ENCODE measurements around the gene S1PR4. TPM values are rescaled to one million over a fixed set of nuclear protein-coding genes. Genes with fewer than 3 reads are reported as not detected.

The S1PR4 gene
- polyA plus RNA-seq, result 1 to 10 TPM in 2 of 4 donors, under 1 TPM in 1, not detected in 1; 0.46 to 5.1 (median 2.4) TPM
- long read RNA-seq, donor 1, result 0 reads
- long read RNA-seq, donor 2, partial matches to known transcripts, result 0 of 2 reads
- long read RNA-seq, donor 2, other reads (novel, unspliced or antisense), result 0 of 2 reads
- long read RNA-seq, donor 3, partial matches to known transcripts, result 0 of 3 reads
- long read RNA-seq, donor 3, other reads (novel, unspliced or antisense), result 0 of 3 reads
- long read RNA-seq, donor 4, result 0 reads
- long read RNA-seq, donor 5, result 0 reads
- long read RNA-seq, donor 6, result 0 reads
- long read RNA-seq, donor 7, result 0 reads
- long read RNA-seq, donor 8, partial matches to known transcripts, result 0 of 2 reads
- long read RNA-seq, donor 8, other reads (novel, unspliced or antisense), result 0 of 2 reads
- long read RNA-seq, donor 9, result 0 reads
- long read RNA-seq, donor 10, partial matches to known transcripts, result 0 of 1 reads
- long read RNA-seq, donor 10, other reads (novel, unspliced or antisense), result 0 of 1 reads

- H3K4me1 ChIP-seq (ENCODE audit: control insufficient read depth in 3 of 3, insufficient read depth in 2 of 3, low read depth in 1 of 3, low read length in 2 of 3), result peaks cover 0 to 2% (median 0%) of the 10 kb centered on the region in 3 donors
- 56 to 84% (median 60%) methylated on average over 29 to 42 of the region's 42 CpGs for WGBS, 3 donors
- no peaks in the 10 kb centered on the region for H3K36me3 ChIP-seq (ENCODE audit: control insufficient read depth in 3 of 3, insufficient read depth in 2 of 3, low read depth in 1 of 3, low read length in 3 of 3)
- H3K4me3 ChIP-seq (ENCODE audit: low read depth in 1 of 3, low read length in 3 of 3), result peak within 1 kb of the TSS in 2 of 3 donors; percentile 63 to 68
- DNase-seq (peak in 1 of 2 donors; percentile 23), FAIRE-seq (no peak)
- H3K9me3 ChIP-seq (ENCODE audit: control insufficient read depth in 2 of 2, insufficient read depth in 1 of 2, low read depth in 1 of 2, low read length in 1 of 2), result no peaks in the 10 kb centered on the region
- H3K27ac ChIP-seq (ENCODE audit: low read depth in 1 of 3, low read length in 2 of 3), result peak within 1 kb of the TSS in 2 of 3 donors; percentile 58 to 82
- H3K27me3 ChIP-seq (ENCODE audit: control insufficient read depth in 3 of 3, insufficient read depth in 3 of 3, low read length in 3 of 3), result no peaks in the 10 kb centered on the region
Observed at GRCh38 chr19:3178377-3178972, at the start of gene S1PR4. S1PR4 (plus strand) TSS chr19:3178769; CDS start chr19:3178793, 24 bp downstream.

DNA sequence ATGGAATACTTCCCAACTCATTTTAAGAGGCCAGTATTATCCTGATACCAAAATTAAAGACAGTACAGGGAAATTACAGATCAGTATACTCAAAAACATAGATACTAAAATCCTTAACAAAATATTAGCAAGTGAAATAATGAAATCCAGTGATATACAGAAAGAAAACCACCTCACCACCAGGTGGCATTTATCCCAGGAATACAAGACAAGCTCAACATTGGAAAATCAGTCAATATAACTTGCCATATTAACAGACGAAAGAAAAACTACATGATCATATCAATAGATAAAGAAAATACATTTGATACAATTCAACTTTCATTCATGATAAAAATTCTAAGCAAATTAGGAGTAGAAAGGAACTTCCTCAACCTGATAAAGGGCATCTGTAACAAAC lies 49.5 kb upstream of the S1PR4 start:
- no peaks in the 10 kb centered on the region for H3K27me3 ChIP-seq (ENCODE audit: control insufficient read depth in 3 of 3, insufficient read depth in 3 of 3, low read length in 3 of 3)
- no peak overlapping the region for H3K27ac ChIP-seq (ENCODE audit: low read depth in 1 of 3, low read length in 2 of 3)
- no peaks in the 10 kb centered on the region for H3K9me3 ChIP-seq (ENCODE audit: control insufficient read depth in 2 of 2, insufficient read depth in 1 of 2, low read depth in 1 of 2, low read length in 1 of 2)
- H3K36me3 ChIP-seq (ENCODE audit: control insufficient read depth in 3 of 3, insufficient read depth in 2 of 3, low read depth in 1 of 3, low read length in 3 of 3), result no peaks in the 10 kb centered on the region
- no peaks in the 10 kb centered on the region for H3K4me1 ChIP-seq (ENCODE audit: control insufficient read depth in 3 of 3, insufficient read depth in 2 of 3, low read depth in 1 of 3, low read length in 2 of 3)
- DNase-seq (peak; percentile 19 to 41), FAIRE-seq (no peak)
- WGBS, 3 donors, result 0 to 9% (median 0%) methylated on average over 1 of the region's 1 CpG
- H3K4me3 ChIP-seq (ENCODE audit: low read depth in 1 of 3, low read length in 3 of 3), result no peak overlapping the region

DNA sequence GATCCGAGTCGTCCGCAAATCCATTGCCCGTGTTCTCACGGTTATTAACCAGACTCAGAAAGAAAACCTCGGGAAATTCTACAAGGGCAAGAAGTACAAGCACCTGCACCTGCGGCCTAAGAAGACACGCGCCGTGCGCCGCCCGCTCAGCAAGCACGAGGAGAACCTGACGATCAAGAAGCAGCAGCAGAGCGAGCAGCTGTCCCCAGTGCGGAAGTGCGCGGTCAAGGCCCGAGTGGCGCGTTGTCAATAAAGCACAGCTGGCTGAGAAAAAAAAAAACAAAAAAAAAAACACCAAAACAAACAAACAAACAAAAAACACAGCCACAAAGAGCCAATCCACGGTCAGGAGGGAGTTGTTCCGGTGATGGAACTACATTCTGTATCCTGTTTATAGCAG lies 47.4 kb upstream of the S1PR4 start:
- WGBS, 3 donors, result 88 to 92% (median 90%) methylated on average over 24 of the region's 24 CpGs
- FAIRE-seq, result no peak

DNA sequence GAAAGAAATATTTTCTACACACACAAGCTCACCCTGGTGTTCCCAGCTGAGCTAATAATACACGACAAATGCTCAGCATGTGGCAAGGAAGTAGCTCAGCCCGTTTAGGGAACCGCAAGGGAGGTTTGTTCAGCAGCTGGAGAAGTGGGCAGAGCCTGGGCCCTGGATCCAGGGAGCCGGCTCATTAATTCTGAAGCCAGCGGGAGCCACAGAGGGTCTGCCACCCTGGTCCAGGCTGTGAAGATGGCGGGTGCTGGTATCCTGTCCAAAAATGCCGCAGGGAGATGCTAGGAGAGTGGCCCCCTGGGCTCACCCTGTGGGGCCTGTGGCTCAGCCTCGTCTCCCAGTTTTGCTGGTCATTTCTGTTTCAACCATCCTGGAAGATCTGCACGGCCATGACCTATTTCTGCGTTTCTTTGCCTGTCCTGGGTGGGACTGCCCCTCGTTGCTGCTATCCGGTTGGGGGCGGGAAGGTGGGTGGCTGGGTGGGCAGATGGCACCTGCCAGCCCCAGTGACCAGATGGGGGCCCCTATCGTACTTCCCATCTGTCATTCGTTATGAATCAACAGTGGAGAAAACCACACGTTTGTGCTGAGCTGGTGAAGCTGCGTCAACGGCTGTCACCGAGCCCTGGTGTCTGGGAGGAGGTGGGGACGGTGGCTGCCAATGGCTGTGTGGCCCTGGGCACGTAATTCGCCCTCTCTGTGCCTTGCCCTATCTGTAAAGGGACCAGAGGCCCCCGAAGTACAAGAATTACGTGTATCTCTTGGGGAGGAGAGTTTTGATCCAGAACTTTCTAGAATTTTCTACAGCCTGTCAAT lies 45.4 kb upstream of the S1PR4 start:
- Histone ChIP-seq H3K36me3 (ENCODE audit: control insufficient read depth in 3 of 3, insufficient read depth in 2 of 3, low read depth in 1 of 3, low read length in 3 of 3) (no peaks in the 10 kb centered on the region), H3K4me3 (ENCODE audit: low read depth in 1 of 3, low read length in 3 of 3) (no peak overlapping the region), H3K27ac (ENCODE audit: low read depth in 1 of 3, low read length in 2 of 3) (peak overlapping the region in 2 of 3 donors; percentile 32 to 76), H3K9me3 (ENCODE audit: control insufficient read depth in 2 of 2, insufficient read depth in 1 of 2, low read depth in 1 of 2, low read length in 1 of 2) (no peaks in the 10 kb centered on the region), H3K4me1 (ENCODE audit: control insufficient read depth in 3 of 3, insufficient read depth in 2 of 3, low read depth in 1 of 3, low read length in 2 of 3) (no peaks in the 10 kb centered on the region), H3K27me3 (ENCODE audit: control insufficient read depth in 3 of 3, insufficient read depth in 3 of 3, low read length in 3 of 3) (no peaks in the 10 kb centered on the region)
- FAIRE-seq (no peak), DNase-seq (no peak)
- WGBS, 3 donors, result 46 to 49% (median 47%) methylated on average over 24 of the region's 24 CpGs

More for the DNA sequence above, 47.4 kb upstream of the S1PR4 start:
- no peak overlapping the region for H3K27ac ChIP-seq (ENCODE audit: low read depth in 1 of 3, low read length in 2 of 3)
- H3K9me3 ChIP-seq (ENCODE audit: control insufficient read depth in 2 of 2, insufficient read depth in 1 of 2, low read depth in 1 of 2, low read length in 1 of 2), result no peaks in the 10 kb centered on the region
- no peak overlapping the region for H3K4me3 ChIP-seq (ENCODE audit: low read depth in 1 of 3, low read length in 3 of 3)
- no peaks in the 10 kb centered on the region for H3K27me3 ChIP-seq (ENCODE audit: control insufficient read depth in 3 of 3, insufficient read depth in 3 of 3, low read length in 3 of 3)
- H3K36me3 ChIP-seq (ENCODE audit: control insufficient read depth in 3 of 3, insufficient read depth in 2 of 3, low read depth in 1 of 3, low read length in 3 of 3), result no peaks in the 10 kb centered on the region
- DNase-seq, result no peak
- no peaks in the 10 kb centered on the region for H3K4me1 ChIP-seq (ENCODE audit: control insufficient read depth in 3 of 3, insufficient read depth in 2 of 3, low read depth in 1 of 3, low read length in 2 of 3)

- 45 to 64% (median 52%) methylated on average over 4 of the region's 4 CpGs for WGBS, 3 donors
- no peaks in the 10 kb centered on the region for H3K27me3 ChIP-seq (ENCODE audit: control insufficient read depth in 3 of 3, insufficient read depth in 3 of 3, low read length in 3 of 3)
- FAIRE-seq, result no peak
- peak overlapping the region in 1 of 3 donors; percentile 45 for H3K27ac ChIP-seq (ENCODE audit: low read depth in 1 of 3, low read length in 2 of 3)
- no peaks in the 10 kb centered on the region for H3K4me1 ChIP-seq (ENCODE audit: control insufficient read depth in 3 of 3, insufficient read depth in 2 of 3, low read depth in 1 of 3, low read length in 2 of 3)
- no peak for DNase-seq
- no peak overlapping the region for H3K4me3 ChIP-seq (ENCODE audit: low read depth in 1 of 3, low read length in 3 of 3)
- no peaks in the 10 kb centered on the region for H3K36me3 ChIP-seq (ENCODE audit: control insufficient read depth in 3 of 3, insufficient read depth in 2 of 3, low read depth in 1 of 3, low read length in 3 of 3)
- H3K9me3 ChIP-seq (ENCODE audit: control insufficient read depth in 2 of 2, insufficient read depth in 1 of 2, low read depth in 1 of 2, low read length in 1 of 2), result no peaks in the 10 kb centered on the region
Observed at GRCh38 chr19:3133793-3134116, 44.8 kb upstream of the S1PR4 start.

DNA sequence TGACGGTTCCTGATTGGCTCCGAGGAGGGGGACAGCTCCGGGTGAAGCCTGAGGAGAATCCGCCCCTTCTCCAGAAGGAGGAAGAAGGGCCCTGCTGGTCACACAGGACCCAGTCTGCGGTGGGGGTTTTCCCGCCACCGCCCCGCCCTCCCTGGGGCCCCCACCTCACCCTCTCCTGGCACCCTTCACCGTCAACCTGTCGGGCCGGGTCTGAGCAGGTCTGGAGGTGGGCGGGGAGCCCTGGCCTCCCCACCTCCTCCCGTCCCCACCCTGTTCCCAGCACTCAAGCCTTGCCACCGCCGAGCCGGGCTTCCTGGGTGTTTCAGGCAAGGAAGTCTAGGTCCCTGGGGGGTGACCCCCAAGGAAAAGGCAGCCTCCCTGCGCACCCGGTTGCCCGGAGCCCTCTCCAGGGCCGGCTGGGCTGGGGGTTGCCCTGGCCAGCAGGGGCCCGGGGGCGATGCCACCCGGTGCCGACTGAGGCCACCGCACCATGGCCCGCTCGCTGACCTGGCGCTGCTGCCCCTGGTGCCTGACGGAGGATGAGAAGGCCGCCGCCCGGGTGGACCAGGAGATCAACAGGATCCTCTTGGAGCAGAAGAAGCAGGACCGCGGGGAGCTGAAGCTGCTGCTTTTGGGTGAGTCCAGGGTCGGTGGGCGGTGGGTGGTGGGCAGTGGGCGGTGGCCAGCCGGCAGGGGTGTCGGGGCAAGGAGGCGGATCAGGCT lies 42.4 kb upstream of the S1PR4 start, which contains the start of gene GNA15:
Gene GNA15, plus strand, starts transcription at position 73 of the 723 bp plus-strand sequence. Its CDS starts 418 bp downstream, at position 491.
- 42 to 47% (median 47%) methylated on average over 35 to 40 of the region's 40 CpGs for WGBS, 3 donors
- FAIRE-seq, result no peak
- Histone ChIP-seq H3K4me1 (ENCODE audit: control insufficient read depth in 3 of 3, insufficient read depth in 2 of 3, low read depth in 1 of 3, low read length in 2 of 3) (no peaks in the 10 kb centered on the region), H3K27ac (ENCODE audit: low read depth in 1 of 3, low read length in 2 of 3) (no peak within 1 kb of the TSS), H3K27me3 (ENCODE audit: control insufficient read depth in 3 of 3, insufficient read depth in 3 of 3, low read length in 3 of 3) (no peaks in the 10 kb centered on the region), H3K36me3 (ENCODE audit: control insufficient read depth in 3 of 3, insufficient read depth in 2 of 3, low read depth in 1 of 3, low read length in 3 of 3) (no peaks in the 10 kb centered on the region), H3K9me3 (ENCODE audit: control insufficient read depth in 2 of 2, insufficient read depth in 1 of 2, low read depth in 1 of 2, low read length in 1 of 2) (no peaks in the 10 kb centered on the region), H3K4me3 (ENCODE audit: low read depth in 1 of 3, low read length in 3 of 3) (no peak within 1 kb of the TSS)
- DNase-seq, result no peak

DNA sequence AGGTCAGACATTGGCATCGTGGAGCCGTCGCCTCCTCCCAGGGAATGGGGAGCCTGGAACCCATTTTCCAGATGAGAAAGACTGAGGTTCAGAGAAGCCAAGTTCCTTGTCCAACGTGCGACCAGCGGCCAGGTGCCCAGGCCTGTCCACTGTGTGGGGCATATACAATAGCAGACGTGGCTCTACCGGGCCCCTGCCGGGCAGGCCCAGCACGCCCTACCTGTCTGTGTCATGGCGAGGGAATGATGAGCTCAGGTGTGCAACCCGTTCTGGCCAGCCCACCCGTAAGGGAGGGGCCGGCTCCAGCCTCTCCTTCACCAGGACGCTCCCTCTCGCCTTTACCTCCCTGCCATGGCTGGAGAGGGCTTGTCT lies 41.9 kb upstream of the S1PR4 start:
- H3K4me3 ChIP-seq (ENCODE audit: low read depth in 1 of 3, low read length in 3 of 3), result no peak overlapping the region

DNA sequence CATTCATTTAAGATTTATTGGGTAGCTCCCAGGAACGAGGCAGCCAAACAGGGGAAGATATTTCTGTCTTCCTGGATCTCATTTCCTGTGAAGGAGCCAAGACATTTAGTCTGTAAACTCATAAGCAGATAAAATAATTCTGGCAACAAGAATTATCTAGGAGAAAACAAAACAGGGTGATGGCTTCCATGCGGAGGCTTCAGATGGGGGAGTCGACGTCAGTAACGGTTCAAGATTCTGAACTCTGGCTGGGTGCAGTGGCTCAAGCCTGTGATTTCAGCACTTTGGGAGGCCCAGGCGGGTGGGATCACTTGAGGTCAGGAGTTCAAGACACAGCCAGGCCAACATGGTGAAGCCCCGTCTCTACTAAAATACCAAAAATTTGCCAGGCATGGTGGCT lies 41.5 kb upstream of the S1PR4 start:
- Histone ChIP-seq H3K27me3 (ENCODE audit: control insufficient read depth in 3 of 3, insufficient read depth in 3 of 3, low read length in 3 of 3) (no peaks in the 10 kb centered on the region), H3K4me1 (ENCODE audit: control insufficient read depth in 3 of 3, insufficient read depth in 2 of 3, low read depth in 1 of 3, low read length in 2 of 3) (peaks cover 0 to 2% (median 0%) of the 10 kb centered on the region in 3 donors), H3K4me3 (ENCODE audit: low read depth in 1 of 3, low read length in 3 of 3) (no peak overlapping the region), H3K36me3 (ENCODE audit: control insufficient read depth in 3 of 3, insufficient read depth in 2 of 3, low read depth in 1 of 3, low read length in 3 of 3) (no peaks in the 10 kb centered on the region), H3K9me3 (ENCODE audit: control insufficient read depth in 2 of 2, insufficient read depth in 1 of 2, low read depth in 1 of 2, low read length in 1 of 2) (no peaks in the 10 kb centered on the region), H3K27ac (ENCODE audit: low read depth in 1 of 3, low read length in 2 of 3) (no peak overlapping the region)
- DNase-seq (no peak), FAIRE-seq (no peak)
- WGBS, 3 donors, result 41 to 65% (median 59%) methylated on average over 7 of the region's 7 CpGs

More for the DNA sequence above, 41.9 kb upstream of the S1PR4 start:
- Histone ChIP-seq H3K36me3 (ENCODE audit: control insufficient read depth in 3 of 3, insufficient read depth in 2 of 3, low read depth in 1 of 3, low read length in 3 of 3) (no peaks in the 10 kb centered on the region), H3K9me3 (ENCODE audit: control insufficient read depth in 2 of 2, insufficient read depth in 1 of 2, low read depth in 1 of 2, low read length in 1 of 2) (no peaks in the 10 kb centered on the region), H3K27ac (ENCODE audit: low read depth in 1 of 3, low read length in 2 of 3) (no peak overlapping the region), H3K27me3 (ENCODE audit: control insufficient read depth in 3 of 3, insufficient read depth in 3 of 3, low read length in 3 of 3) (no peaks in the 10 kb centered on the region), H3K4me1 (ENCODE audit: control insufficient read depth in 3 of 3, insufficient read depth in 2 of 3, low read depth in 1 of 3, low read length in 2 of 3) (no peaks in the 10 kb centered on the region)
- 60 to 78% (median 77%) methylated on average over 16 of the region's 16 CpGs for WGBS, 3 donors
- no peak for FAIRE-seq
- no peak for DNase-seq

All from small intestine (tissue), 16 donors.